ENCODE results near the gene SLC47A1.
A peak's percentile ranks its signal among the peaks of the same experiment; 100 is the strongest.

Gene SLC47A1

DNA sequence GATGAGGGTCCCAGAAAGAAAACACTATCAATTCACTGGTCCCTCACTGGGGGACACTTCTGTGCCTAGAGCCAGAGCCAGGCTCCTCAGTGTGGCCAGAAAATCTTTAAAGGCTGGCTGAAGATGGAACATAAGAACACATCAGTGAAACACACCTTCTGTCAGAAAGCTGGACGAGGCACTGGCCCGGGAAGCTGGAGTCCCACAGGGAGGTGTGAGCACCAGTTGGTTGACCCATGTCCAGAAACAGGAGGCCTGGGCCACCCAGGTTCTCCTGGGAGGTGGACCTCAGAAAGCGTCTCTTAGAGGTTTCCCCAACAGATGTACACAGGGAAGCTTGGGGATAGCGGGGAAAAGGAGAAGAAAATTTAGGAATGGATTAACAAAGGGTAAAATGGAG lies 58.7 kb downstream of the SLC47A1 start:
- Mint-ChIP-seq H3K4me1 (no peaks in the 10 kb centered on the region), H3K9me3 (no peaks in the 10 kb centered on the region), H3K27me3 (peaks cover 18% of the 10 kb centered on the region), H3K27ac (ENCODE audit: low read depth) (no peak overlapping the region), H3K36me3 (ENCODE audit: insufficient read depth) (no peaks in the 10 kb centered on the region), H3K4me3 (no peak overlapping the region)
- DNase-seq (ENCODE audit: low spot score in 2 of 2) (no peak), ATAC-seq (replicated peaks; ENCODE audit: extremely low read depth, poor library complexity, severe bottlenecking) (no peak)

DNA sequence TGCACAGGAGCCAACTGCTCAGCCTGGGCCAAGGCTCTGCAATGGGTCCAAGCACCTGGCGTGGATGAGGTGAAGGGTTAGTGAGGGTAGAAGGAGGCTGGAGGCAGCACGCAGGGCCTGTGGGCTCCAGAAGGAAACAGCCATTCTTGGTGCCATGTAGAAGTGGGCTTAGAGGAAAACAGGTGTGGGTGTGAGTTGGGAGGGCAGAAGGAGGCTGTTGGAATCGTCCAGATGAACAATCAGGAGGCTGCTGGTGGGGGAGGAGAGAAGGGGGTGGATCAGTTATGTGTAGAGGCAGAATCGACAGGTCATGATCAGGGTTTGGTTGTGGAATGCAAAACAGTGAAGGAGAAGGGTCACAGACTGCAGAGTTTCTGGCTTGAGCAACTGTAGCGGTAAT lies 63.2 kb downstream of the SLC47A1 start:
- Mint-ChIP-seq H3K36me3 (ENCODE audit: insufficient read depth) (no peaks in the 10 kb centered on the region), H3K9me3 (no peaks in the 10 kb centered on the region), H3K4me1 (no peaks in the 10 kb centered on the region), H3K27me3 (peaks cover 11% of the 10 kb centered on the region), H3K27ac (ENCODE audit: low read depth) (no peak overlapping the region), H3K4me3 (no peak overlapping the region)
- no peak for DNase-seq (ENCODE audit: low spot score in 2 of 2)
- no peak for ATAC-seq (replicated peaks; ENCODE audit: extremely low read depth, poor library complexity, severe bottlenecking)

DNA sequence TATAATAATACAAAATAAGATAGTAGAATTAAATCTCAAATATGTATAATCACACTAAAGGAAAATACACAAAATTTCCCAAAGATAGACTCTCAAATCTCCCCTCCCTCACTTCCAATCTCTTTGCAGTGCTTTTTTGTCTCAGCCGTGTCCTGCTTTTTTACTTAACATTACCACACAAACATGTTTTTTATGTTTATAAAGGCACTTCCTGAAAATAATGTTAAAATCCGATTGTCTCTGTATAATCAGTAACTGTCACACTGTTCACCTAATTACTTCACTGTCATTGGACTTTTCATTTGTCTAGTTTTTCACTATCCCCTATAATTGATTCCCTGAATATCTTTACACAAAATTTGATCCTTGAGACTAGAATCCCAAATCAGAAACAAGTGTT lies 76.7 kb downstream of the SLC47A1 start:
- no peaks in the 10 kb centered on the region for H3K36me3 Mint-ChIP-seq (ENCODE audit: insufficient read depth)
- peaks cover 7% of the 10 kb centered on the region for H3K4me1 Mint-ChIP-seq
- no peak overlapping the region for H3K4me3 Mint-ChIP-seq
- no peak overlapping the region for H3K27ac Mint-ChIP-seq (ENCODE audit: low read depth)
- no peak for DNase-seq (ENCODE audit: low spot score in 2 of 2)
- ATAC-seq (replicated peaks; ENCODE audit: extremely low read depth, poor library complexity, severe bottlenecking), result no peak
- no peaks in the 10 kb centered on the region for H3K9me3 Mint-ChIP-seq
- H3K27me3 Mint-ChIP-seq, result no peaks in the 10 kb centered on the region

DNA sequence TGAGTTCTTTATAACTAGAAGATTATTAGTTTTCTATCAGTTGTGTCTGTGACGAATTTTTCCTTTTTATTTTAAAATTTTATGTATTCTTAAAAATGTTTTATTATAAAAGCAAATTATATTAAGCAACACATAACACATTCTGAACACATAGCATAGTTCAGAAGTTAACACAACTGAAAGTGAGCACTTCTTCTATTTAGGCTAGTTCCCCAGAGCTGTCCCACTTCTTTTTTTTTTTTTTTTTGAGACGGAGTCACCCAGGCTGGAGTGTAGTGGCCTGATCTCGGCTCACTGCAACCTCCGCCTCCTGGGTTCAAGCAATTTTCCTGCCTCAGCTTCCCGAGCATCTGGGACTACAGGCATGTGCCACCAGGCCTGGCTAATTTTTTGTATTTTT lies 77.2 kb downstream of the SLC47A1 start:
- ATAC-seq (replicated peaks; ENCODE audit: extremely low read depth, poor library complexity, severe bottlenecking) (no peak), DNase-seq (ENCODE audit: low spot score in 2 of 2) (no peak)
- H3K27me3 Mint-ChIP-seq, result no peaks in the 10 kb centered on the region
- H3K9me3 Mint-ChIP-seq, result no peaks in the 10 kb centered on the region
- no peak overlapping the region for H3K27ac Mint-ChIP-seq (ENCODE audit: low read depth)
- H3K4me1 Mint-ChIP-seq, result peaks cover 7% of the 10 kb centered on the region
- no peak overlapping the region for H3K4me3 Mint-ChIP-seq
- no peaks in the 10 kb centered on the region for H3K36me3 Mint-ChIP-seq (ENCODE audit: insufficient read depth)

GRCh38 chr17:19613979-19614378 lies 80.3 kb downstream of the SLC47A1 start:
- H3K36me3 Mint-ChIP-seq (ENCODE audit: insufficient read depth), result no peaks in the 10 kb centered on the region
- H3K4me3 Mint-ChIP-seq, result no peak overlapping the region
- DNase-seq (ENCODE audit: low spot score in 2 of 2) (no peak), ATAC-seq (replicated peaks; ENCODE audit: extremely low read depth, poor library complexity, severe bottlenecking) (no peak)
- H3K27me3 Mint-ChIP-seq, result peaks cover 9% of the 10 kb centered on the region
- H3K4me1 Mint-ChIP-seq, result peaks cover 7% of the 10 kb centered on the region
- peaks cover 14% of the 10 kb centered on the region for H3K9me3 Mint-ChIP-seq
- peak overlapping the region; percentile 82 for H3K27ac Mint-ChIP-seq (ENCODE audit: low read depth)

GRCh38 chr17:19614900-19615299 lies 81.2 kb downstream of the SLC47A1 start:
- ATAC-seq (replicated peaks; ENCODE audit: extremely low read depth, poor library complexity, severe bottlenecking), result no peak
- H3K4me3 Mint-ChIP-seq, result no peak overlapping the region

DNA sequence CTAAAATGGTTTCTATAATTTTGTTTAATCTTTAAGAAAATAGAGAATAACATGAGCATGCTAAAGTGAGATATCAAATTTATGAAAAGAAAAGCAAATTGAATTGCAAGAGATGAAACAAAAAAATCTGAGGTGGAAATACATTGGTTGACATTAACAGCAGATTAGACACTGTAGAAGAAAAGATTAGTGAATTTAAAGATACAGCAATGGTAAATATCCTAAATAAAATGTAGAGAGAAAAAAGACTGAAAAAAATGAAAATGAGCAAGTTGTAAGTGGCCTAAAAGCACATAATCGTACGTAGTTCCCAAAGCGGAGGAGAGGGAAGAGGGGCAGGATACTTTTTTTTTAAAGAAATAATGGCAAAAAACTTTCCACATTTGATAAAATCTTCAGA lies 84.4 kb downstream of the SLC47A1 start:
- H3K36me3 Mint-ChIP-seq (ENCODE audit: insufficient read depth), result no peaks in the 10 kb centered on the region
- no peak overlapping the region for H3K4me3 Mint-ChIP-seq
- ATAC-seq (replicated peaks; ENCODE audit: extremely low read depth, poor library complexity, severe bottlenecking), result no peak
- H3K27ac Mint-ChIP-seq (ENCODE audit: low read depth), result no peak overlapping the region
- H3K9me3 Mint-ChIP-seq, result peaks cover 26% of the 10 kb centered on the region
- no peak for DNase-seq (ENCODE audit: low spot score in 2 of 2)
- peaks cover 9% of the 10 kb centered on the region for H3K27me3 Mint-ChIP-seq
- H3K4me1 Mint-ChIP-seq, result peaks cover 7% of the 10 kb centered on the region

More at GRCh38 chr17:19614900-19615299, 81.2 kb downstream of the SLC47A1 start:
- Mint-ChIP-seq H3K4me1 (peaks cover 7% of the 10 kb centered on the region), H3K27me3 (peaks cover 9% of the 10 kb centered on the region), H3K36me3 (ENCODE audit: insufficient read depth) (no peaks in the 10 kb centered on the region), H3K9me3 (peaks cover 23% of the 10 kb centered on the region), H3K27ac (ENCODE audit: low read depth) (no peak overlapping the region)
- DNase-seq (ENCODE audit: low spot score in 2 of 2), result no peak

- H3K36me3 Mint-ChIP-seq (ENCODE audit: insufficient read depth), result no peaks in the 10 kb centered on the region
- H3K4me3 Mint-ChIP-seq, result no peak overlapping the region
- DNase-seq (ENCODE audit: low spot score in 2 of 2), result no peak
- ATAC-seq (replicated peaks; ENCODE audit: extremely low read depth, poor library complexity, severe bottlenecking), result no peak
- no peaks in the 10 kb centered on the region for H3K4me1 Mint-ChIP-seq
- H3K27ac Mint-ChIP-seq (ENCODE audit: low read depth), result no peak overlapping the region
- peaks cover 18% of the 10 kb centered on the region for H3K27me3 Mint-ChIP-seq
- peaks cover 26% of the 10 kb centered on the region for H3K9me3 Mint-ChIP-seq
Observed at GRCh38 chr17:19619705-19620325, 86.2 kb downstream of the SLC47A1 start.

DNA sequence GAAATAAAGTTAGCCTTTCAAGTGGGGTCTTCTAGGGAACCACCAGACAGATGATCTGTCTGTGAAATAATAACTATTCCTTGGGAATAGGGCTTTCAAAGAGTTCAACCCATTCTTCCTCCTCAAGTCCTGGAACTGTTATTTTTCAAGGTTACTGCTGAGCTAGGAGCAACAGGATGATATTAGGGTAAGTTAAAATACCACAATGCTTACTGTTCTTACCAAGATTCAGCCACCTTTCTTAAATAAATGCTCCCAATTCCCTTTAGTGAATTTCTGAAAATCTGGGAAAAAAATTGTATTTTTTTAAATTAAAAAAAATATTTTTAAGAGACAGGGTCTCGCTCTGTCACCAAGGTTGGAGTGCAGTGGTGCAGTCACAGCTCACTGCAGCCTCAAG lies 88.0 kb downstream of the SLC47A1 start:
- peaks cover 20% of the 10 kb centered on the region for H3K27me3 Mint-ChIP-seq
- ATAC-seq (replicated peaks; ENCODE audit: extremely low read depth, poor library complexity, severe bottlenecking) (no peak), DNase-seq (ENCODE audit: low spot score in 2 of 2) (no peak)
- no peak overlapping the region for H3K4me3 Mint-ChIP-seq
- no peak overlapping the region for H3K27ac Mint-ChIP-seq (ENCODE audit: low read depth)
- H3K36me3 Mint-ChIP-seq (ENCODE audit: insufficient read depth), result no peaks in the 10 kb centered on the region
- no peaks in the 10 kb centered on the region for H3K4me1 Mint-ChIP-seq
- peaks cover 25% of the 10 kb centered on the region for H3K9me3 Mint-ChIP-seq

DNA sequence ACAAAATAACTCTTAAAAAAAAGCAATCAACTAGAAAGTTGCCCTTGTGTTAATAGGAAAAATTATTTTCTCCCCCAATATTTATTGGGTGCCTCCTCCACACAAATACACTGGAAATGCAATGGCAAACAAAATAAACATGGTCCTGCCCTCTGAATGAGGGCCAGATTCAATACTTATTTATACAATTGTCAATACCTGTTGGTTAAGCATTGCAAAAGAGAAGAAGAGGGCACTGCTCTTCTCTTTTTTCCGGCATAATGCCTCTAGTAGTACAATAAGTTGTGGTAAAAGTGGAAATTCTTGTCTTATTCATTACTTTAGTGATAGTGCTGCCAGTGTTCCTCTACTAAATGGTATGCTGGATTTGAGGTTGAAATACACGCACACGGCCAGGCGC lies 92.4 kb downstream of the SLC47A1 start:
- H3K4me3 Mint-ChIP-seq, result no peak overlapping the region
- H3K27ac Mint-ChIP-seq (ENCODE audit: low read depth), result no peak overlapping the region

More for the DNA sequence above, 92.4 kb downstream of the SLC47A1 start:
- peaks cover 2% of the 10 kb centered on the region for H3K36me3 Mint-ChIP-seq (ENCODE audit: insufficient read depth)
- H3K4me1 Mint-ChIP-seq, result no peaks in the 10 kb centered on the region
- peaks cover 15% of the 10 kb centered on the region for H3K27me3 Mint-ChIP-seq
- DNase-seq (ENCODE audit: low spot score in 2 of 2) (no peak), ATAC-seq (replicated peaks; ENCODE audit: extremely low read depth, poor library complexity, severe bottlenecking) (no peak)
- H3K9me3 Mint-ChIP-seq, result no peaks in the 10 kb centered on the region

Measured in central memory CD8-positive, alpha-beta T cell (primary cell).